Putamen (tissue), 1 donor: ENCODE data around the gene SAMD3.
"Not testable (repeated sequence)": the region's sequence is repeated elsewhere in the genome, so short reads cannot be mapped to it uniquely, and the experiment has no call there.

Experiments
- DNase-seq: peaks from one replicate; pipeline ENCODE4 v3.0.0-alpha.2; 2016; ENCODE audit warnings: low spot score

The SAMD3 gene

GRCh38 chr6:130207979-130208649, 14.6 kb downstream of the SAMD3 start:
- no peak for DNase-seq

- no peak for DNase-seq
Measured at GRCh38 chr6:130206479-130206878, 16.3 kb downstream of the SAMD3 start.

- no peak for DNase-seq
Measured at GRCh38 chr6:130204322-130204721, 18.4 kb downstream of the SAMD3 start.

GRCh38 chr6:130203370-130203769, 19.4 kb downstream of the SAMD3 start:
- DNase-seq: no peak

GRCh38 chr6:130202782-130203181, 20.0 kb downstream of the SAMD3 start:
- no peak for DNase-seq

GRCh38 chr6:130200020-130200419, 22.7 kb downstream of the SAMD3 start:
- DNase-seq: no peak

- DNase-seq: no peak
Measured at GRCh38 chr6:130198483-130199035, 24.2 kb downstream of the SAMD3 start.

GRCh38 chr6:130197816-130198482, 24.8 kb downstream of the SAMD3 start:
- not testable (repeated sequence) for DNase-seq

GRCh38 chr6:130194434-130194833, 28.3 kb downstream of the SAMD3 start:
- not testable (repeated sequence) for DNase-seq

GRCh38 chr6:130190701-130191690, 31.8 kb downstream of the SAMD3 start:
- DNase-seq: no peak

- no peak for DNase-seq
Measured at GRCh38 chr6:130189531-130190397, 33.0 kb downstream of the SAMD3 start.

GRCh38 chr6:130188207-130188899, 34.4 kb downstream of the SAMD3 start:
- no peak for DNase-seq

GRCh38 chr6:130187335-130188206, 35.2 kb downstream of the SAMD3 start:
- no peak for DNase-seq

- no peak for DNase-seq
Measured at GRCh38 chr6:130185658-130186057, 37.1 kb downstream of the SAMD3 start.

- no peak for DNase-seq
Measured at GRCh38 chr6:130183271-130184222, 39.2 kb downstream of the SAMD3 start.

GRCh38 chr6:130182466-130182865, 40.3 kb downstream of the SAMD3 start:
- DNase-seq: no peak

GRCh38 chr6:130178692-130179091, 44.1 kb downstream of the SAMD3 start:
- no peak for DNase-seq

GRCh38 chr6:130176378-130176777, 46.4 kb downstream of the SAMD3 start:
- DNase-seq: no peak
